CD14-positive monocyte (primary cell): ENCODE data around the gene STIM1. TPM values are rescaled to one million over a fixed set of nuclear protein-coding genes. Genes with fewer than 3 reads are reported as not detected.

Experiments used
- DNase-seq, 3 donors: peaks; one replicate each; pipeline ENCODE4 v3.0.0-alpha.2; 2011 to 2022
- H2AFZ ChIP-seq: 2 replicates; pipeline ENCODE4 v1.6.0; 2012; ENCODE audit warnings: mild to moderate bottlenecking, low read depth, low read length, inconsistent platforms; ENCODE audit not compliant: insufficient read depth, poor library complexity, severe bottlenecking
- H3K27ac ChIP-seq, 2 donors: 1 replicate in 1 of 2; 2 replicates in 1 of 2; pipeline ENCODE4 v1.5.1; 2012 to 2013; ENCODE audit warnings: low read length in 2 of 2, control low read depth in 1 of 2, inconsistent platforms in 1 of 2, low read depth in 1 of 2, mild to moderate bottlenecking in 1 of 2
- H3K27me3 ChIP-seq, 2 donors: one replicate each; pipeline versions ENCODE4 v1.6.0 to v1.6.1; 2011 to 2013; ENCODE audit warnings: low read length in 2 of 2; ENCODE audit not compliant: control insufficient read depth in 2 of 2, insufficient read depth in 2 of 2
- H3K36me3 ChIP-seq, 2 donors: replicated peaks in 1 of 2; 1 replicate in 1 of 2; 2 replicates in 1 of 2; pipeline versions ENCODE4 v1.5.1 to v1.6.1; 2012 to 2013; ENCODE audit warnings: low read length in 2 of 2, control low read depth in 1 of 2, inconsistent platforms in 1 of 2, mild to moderate bottlenecking in 1 of 2; ENCODE audit not compliant: insufficient read depth in 2 of 2, control insufficient read depth in 1 of 2
- H3K4me1 ChIP-seq, 2 donors: 1 replicate in 1 of 2; 2 replicates in 1 of 2; pipeline versions ENCODE4 v1.5.1 to v1.6.1; 2012 to 2013; ENCODE audit warnings: low read length in 2 of 2, control low read depth in 1 of 2, inconsistent platforms in 1 of 2, mild to moderate bottlenecking in 1 of 2, moderate library complexity in 1 of 2; ENCODE audit not compliant: insufficient read depth in 2 of 2, control insufficient read depth in 1 of 2
- H3K4me2 ChIP-seq: replicated peaks from 2 replicates; pipeline ENCODE3; 2012; ENCODE audit warnings: low read length, moderate library complexity, mild to moderate bottlenecking; ENCODE audit not compliant: poor library complexity, severe bottlenecking; ENCODE audit errors: extremely low read depth
- H3K4me3 ChIP-seq, 3 experiments: fragments of 200-600 bp in 1 of 3; sonication (generic) in 1 of 3; replicated peaks in 1 of 3; 1 replicate in 2 of 3; 2 replicates in 1 of 3; pipeline ENCODE4 v1.5.1; 2011 to 2013; ENCODE audit warnings: low read length in 3 of 3, mild to moderate bottlenecking in 3 of 3, control low read depth in 2 of 3, low read depth in 2 of 3, inconsistent platforms in 1 of 3, moderate library complexity in 1 of 3
- H3K79me2 ChIP-seq: 2 replicates; pipeline ENCODE4 v1.6.0; 2012; ENCODE audit warnings: mild to moderate bottlenecking, control low read depth, inconsistent platforms, low read length, moderate library complexity; ENCODE audit not compliant: insufficient read depth
- H3K9ac ChIP-seq: 2 replicates; pipeline ENCODE4 v1.6.0; 2017; ENCODE audit warnings: low read length, mild to moderate bottlenecking; ENCODE audit not compliant: insufficient read depth, poor library complexity, severe bottlenecking
- H3K9me3 ChIP-seq, 2 donors: replicated peaks in 1 of 2; 1 replicate in 1 of 2; 2 replicates in 1 of 2; pipeline versions ENCODE4 v1.5.1 to v1.6.1; 2012 to 2013; ENCODE audit warnings: low read length in 2 of 2, control low read depth in 1 of 2; ENCODE audit not compliant: control insufficient read depth in 1 of 2, insufficient read depth in 1 of 2
- H4K20me1 ChIP-seq: 2 replicates; pipeline ENCODE4 v1.6.0; 2012; ENCODE audit warnings: mild to moderate bottlenecking, low read length, control low read depth, moderate library complexity; ENCODE audit not compliant: insufficient read depth
- H3K27ac Mint-ChIP-seq, 7 donors: one replicate each; pipeline ENCODE4 v1.8.0; 2020; ENCODE audit warnings: mild to moderate bottlenecking in 7 of 7, mixed read lengths in 7 of 7, moderate library complexity in 6 of 7, inconsistent platforms in 2 of 7
- H3K27me3 Mint-ChIP-seq, 3 donors: one replicate each; pipeline ENCODE4 v1.8.0; 2021 to 2022; ENCODE audit warnings: low read depth in 3 of 3, mild to moderate bottlenecking in 3 of 3, mixed read lengths in 3 of 3, moderate library complexity in 3 of 3, inconsistent platforms in 1 of 3
- H3K36me3 Mint-ChIP-seq, 2 donors: one replicate each; pipeline ENCODE4 v1.8.0; 2020; ENCODE audit warnings: mixed read lengths in 2 of 2, inconsistent platforms in 1 of 2, mild to moderate bottlenecking in 1 of 2
- H3K4me1 Mint-ChIP-seq: one replicate; pipeline ENCODE4 v1.8.0; 2020; ENCODE audit warnings: mild to moderate bottlenecking, mixed read lengths
- H3K4me3 Mint-ChIP-seq, 2 donors: one replicate each; pipeline ENCODE4 v1.8.0; 2020; ENCODE audit warnings: mild to moderate bottlenecking in 2 of 2, mixed read lengths in 2 of 2, moderate library complexity in 1 of 2
- H3K9me3 Mint-ChIP-seq, 7 donors: one replicate each; pipeline ENCODE4 v1.8.0; 2020 to 2022; ENCODE audit warnings: mixed read lengths in 7 of 7, mild to moderate bottlenecking in 6 of 7, moderate library complexity in 6 of 7, inconsistent platforms in 2 of 7
- CTCF ChIP-seq: fragments of 200-600 bp; IDR thresholded peaks from one replicate; pipeline ENCODE4 v1.8.0; 2022; ENCODE audit warnings: antibody characterized with exemption, mild to moderate bottlenecking
- WGBS: methylation state at CpG from one replicate; pipeline ENCODE4 v1.1.5; 2013; ENCODE audit warnings: missing lambda C conversion rate; ENCODE audit not compliant: insufficient coverage; 5-methylcytosine and 5-hydroxymethylcytosine counted together
- intact Hi-C, 2 donors: fragments of 100-400 bp; cut with micrococcal nuclease; formaldehyde crosslinking; loops; one replicate each; pipeline versions ENCODE4 v1.15.0 to v1.15.1; 2023
- polyA plus RNA-seq, 3 donors: library from polyadenylated mRNA; depleted of rRNA in 1 of 3; unstranded in 2 of 3; stranded (reverse) in 1 of 3; fragments of 300-500 nt in 2 of 3; fragments of >200 nt in 1 of 3; fragmentation: Illumina TruSeq in 2 of 3; gene quantifications; 1 replicate in 2 of 3; 2 replicates in 1 of 3; pipeline ENCODE4 v1.2.3, GENCODE V29; 2012 to 2021

The STIM1 gene
- polyA plus RNA-seq, 3 donors, result 14.0 to 68.6 (median 21.0) TPM

GRCh38 chr11:3882655-3883054 lies 27.2 kb downstream of the STIM1 start:
- peak overlapping the region in 2 of 7 donors; percentile 3 to 13 for H3K27ac Mint-ChIP-seq
- peaks cover 0 to 5% of the 10 kb centered on the region in 2 donors for H3K36me3 Mint-ChIP-seq
- peaks cover 65% of the 10 kb centered on the region for H4K20me1 ChIP-seq
- H3K9ac ChIP-seq, result no peak overlapping the region
- no peak overlapping the region for H2AFZ ChIP-seq
- H3K27me3 Mint-ChIP-seq, result peaks cover 0 to 2% (median 0%) of the 10 kb centered on the region in 3 donors
- no peak for DNase-seq
- intact Hi-C loops, result no loop called here
- no peak overlapping the region for H3K4me2 ChIP-seq
- H3K4me1 Mint-ChIP-seq, result peaks cover 72% of the 10 kb centered on the region
- no peak overlapping the region for H3K27ac ChIP-seq
- H3K4me3 Mint-ChIP-seq, result no peak overlapping the region
- no peaks in the 10 kb centered on the region for H3K9me3 Mint-ChIP-seq
- H3K27me3 ChIP-seq, result no peaks in the 10 kb centered on the region
- no peak overlapping the region for H3K4me3 ChIP-seq
- H3K4me1 ChIP-seq, result peaks cover 46 to 78% of the 10 kb centered on the region in 2 donors
- TF ChIP-seq CTCF, result no peak
- no peaks in the 10 kb centered on the region for H3K36me3 ChIP-seq
- no peaks in the 10 kb centered on the region for H3K9me3 ChIP-seq
- peaks cover 100% of the 10 kb centered on the region for H3K79me2 ChIP-seq

GRCh38 chr11:3885855-3886254 lies 30.4 kb downstream of the STIM1 start:
- Histone ChIP-seq H3K4me3 (no peak overlapping the region), H3K27ac (peak overlapping the region in 1 of 2 donors; percentile 20), H4K20me1 (peaks cover 52% of the 10 kb centered on the region), H3K4me2 (no peak overlapping the region), H3K9me3 (no peaks in the 10 kb centered on the region), H3K27me3 (no peaks in the 10 kb centered on the region), H2AFZ (no peak overlapping the region), H3K79me2 (peaks cover 100% of the 10 kb centered on the region), H3K9ac (no peak overlapping the region), H3K36me3 (no peaks in the 10 kb centered on the region), H3K4me1 (peaks cover 24 to 57% of the 10 kb centered on the region in 2 donors)
- H3K9me3 Mint-ChIP-seq, result no peaks in the 10 kb centered on the region
- intact Hi-C loops, result no loop called here
- peaks cover 60% of the 10 kb centered on the region for H3K4me1 Mint-ChIP-seq
- no peak for DNase-seq
- H3K36me3 Mint-ChIP-seq, result no peaks in the 10 kb centered on the region
- WGBS, result 100% methylated on average over 5 of the region's 7 CpGs
- peaks cover 0 to 1% (median 0%) of the 10 kb centered on the region in 3 donors for H3K27me3 Mint-ChIP-seq
- TF ChIP-seq CTCF, result no peak
- H3K4me3 Mint-ChIP-seq, result no peak overlapping the region
- peak overlapping the region in 1 of 7 donors; percentile 10 for H3K27ac Mint-ChIP-seq
